Fibroblast of pulmonary artery (primary cell): ENCODE measurements around the gene CR1.
"Not testable (repeated sequence)": the region's sequence is repeated elsewhere in the genome, so short reads cannot be mapped to it uniquely, and the experiment has no call there.

Experiments used
- DNase-seq: peaks from one replicate; pipeline ENCODE4 v3.0.0-alpha.2; 2010; ENCODE audit warnings: low read depth
- H3K4me3 ChIP-seq: replicated peaks from 2 replicates; pipeline ENCODE4 v1.5.1; 2011; ENCODE audit warnings: low read depth, mild to moderate bottlenecking, control low read depth, low read length, moderate library complexity
- TF ChIP-seq, protein P1 (sequence below): IDR thresholded peaks from 2 replicates; pipeline ENCODE4 v1.5.1; 2011; ENCODE audit warnings: mild to moderate bottlenecking, control low read depth, low read length, inconsistent platforms; ENCODE audit errors: missing control alignments

CR1 gene

DNA sequence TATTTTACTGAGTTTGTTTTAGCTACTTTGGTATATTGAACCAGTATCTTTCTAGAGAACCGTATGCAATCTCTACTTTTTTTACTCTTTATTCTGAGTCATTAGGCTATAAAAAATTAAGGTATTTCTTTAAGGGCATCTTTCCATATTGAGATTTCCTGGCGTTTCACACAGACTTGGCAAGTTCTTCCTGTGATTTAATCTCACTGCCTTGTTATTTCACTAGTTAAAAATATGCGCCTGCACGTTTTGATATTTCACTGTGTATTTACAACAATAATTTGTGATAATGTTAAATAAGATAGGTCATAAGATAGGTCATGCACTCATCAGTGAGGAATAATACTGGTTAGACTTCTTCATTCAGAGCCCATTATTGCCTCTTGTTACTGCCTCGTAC lies 132.8 kb downstream of the CR1 start:
- no peak overlapping the region for H3K4me3 ChIP-seq
- DNase-seq: peak; percentile 4
- TF ChIP-seq, protein P1, sequence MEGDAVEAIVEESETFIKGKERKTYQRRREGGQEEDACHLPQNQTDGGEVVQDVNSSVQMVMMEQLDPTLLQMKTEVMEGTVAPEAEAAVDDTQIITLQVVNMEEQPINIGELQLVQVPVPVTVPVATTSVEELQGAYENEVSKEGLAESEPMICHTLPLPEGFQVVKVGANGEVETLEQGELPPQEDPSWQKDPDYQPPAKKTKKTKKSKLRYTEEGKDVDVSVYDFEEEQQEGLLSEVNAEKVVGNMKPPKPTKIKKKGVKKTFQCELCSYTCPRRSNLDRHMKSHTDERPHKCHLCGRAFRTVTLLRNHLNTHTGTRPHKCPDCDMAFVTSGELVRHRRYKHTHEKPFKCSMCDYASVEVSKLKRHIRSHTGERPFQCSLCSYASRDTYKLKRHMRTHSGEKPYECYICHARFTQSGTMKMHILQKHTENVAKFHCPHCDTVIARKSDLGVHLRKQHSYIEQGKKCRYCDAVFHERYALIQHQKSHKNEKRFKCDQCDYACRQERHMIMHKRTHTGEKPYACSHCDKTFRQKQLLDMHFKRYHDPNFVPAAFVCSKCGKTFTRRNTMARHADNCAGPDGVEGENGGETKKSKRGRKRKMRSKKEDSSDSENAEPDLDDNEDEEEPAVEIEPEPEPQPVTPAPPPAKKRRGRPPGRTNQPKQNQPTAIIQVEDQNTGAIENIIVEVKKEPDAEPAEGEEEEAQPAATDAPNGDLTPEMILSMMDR: no peak

DNA sequence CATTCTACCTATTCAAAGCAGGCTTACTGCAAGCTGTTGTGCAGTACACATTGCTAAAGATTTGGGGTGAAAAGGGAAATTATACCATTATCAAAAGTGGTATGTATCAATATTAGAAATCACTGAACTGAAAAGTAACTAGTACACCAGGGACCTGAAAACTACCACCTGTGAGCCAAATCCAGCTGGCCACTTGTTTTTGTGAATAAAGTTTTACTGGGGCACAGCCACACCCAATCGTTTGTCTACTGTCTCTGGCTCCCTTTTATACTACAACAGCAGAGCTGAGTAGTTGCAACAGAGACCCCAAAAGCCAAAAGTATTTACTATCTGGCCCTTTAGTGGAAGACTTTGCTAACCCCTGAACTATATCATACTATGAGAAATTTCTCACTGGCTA lies 135.2 kb downstream of the CR1 start:
- DNase-seq: no peak
- TF ChIP-seq, protein P1: no peak
- H3K4me3 ChIP-seq: no peak overlapping the region

DNA sequence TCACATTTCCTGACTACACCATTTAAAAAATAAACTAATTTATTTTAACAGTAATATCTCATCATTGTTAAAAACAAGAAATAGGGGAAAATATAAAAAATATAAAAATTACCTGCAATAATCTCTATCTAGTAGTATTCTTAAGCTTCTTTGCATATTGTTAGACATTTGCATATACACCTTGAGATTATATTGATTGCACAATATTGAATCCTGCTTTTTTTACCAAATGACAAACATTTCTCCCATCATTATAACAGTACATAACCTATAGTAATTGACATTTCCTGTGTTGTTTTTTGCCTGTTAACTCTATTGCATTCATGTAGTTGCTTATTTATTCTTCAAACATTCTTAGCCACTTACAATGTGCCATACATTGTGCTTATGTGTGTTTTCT lies 137.3 kb downstream of the CR1 start:
- TF ChIP-seq, protein P1: no peak
- no peak for DNase-seq
- H3K4me3 ChIP-seq: no peak overlapping the region

DNA sequence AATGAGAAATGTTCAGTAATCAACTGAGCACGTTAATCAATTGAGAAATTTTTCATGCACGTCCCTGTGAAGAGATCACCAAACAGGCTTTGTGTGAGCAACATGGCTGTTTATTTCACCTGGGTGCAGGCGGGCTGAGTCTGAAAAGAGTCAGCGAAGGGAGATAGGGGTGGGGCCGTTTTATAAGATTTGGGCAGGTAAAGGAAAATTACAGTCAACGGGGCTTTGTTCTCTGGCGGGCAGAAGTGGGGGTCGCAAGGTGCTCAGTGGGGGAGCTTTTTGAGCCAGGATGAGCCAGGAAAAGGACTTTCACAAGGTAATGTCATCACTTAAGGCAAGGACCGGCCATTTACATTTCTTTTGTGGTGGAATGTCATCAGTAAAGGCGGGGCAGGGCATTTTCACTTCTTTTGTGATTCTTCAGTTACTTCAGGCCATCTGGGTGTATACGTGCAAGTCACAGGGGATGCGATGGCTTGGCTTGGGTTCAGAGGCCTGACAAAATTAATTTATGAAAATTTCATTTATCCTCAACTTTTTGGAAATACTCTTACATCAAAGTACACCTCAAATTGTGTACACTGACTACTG lies 137.8 kb downstream of the CR1 start:
- not testable (repeated sequence) for H3K4me3 ChIP-seq, DNase-seq

DNA sequence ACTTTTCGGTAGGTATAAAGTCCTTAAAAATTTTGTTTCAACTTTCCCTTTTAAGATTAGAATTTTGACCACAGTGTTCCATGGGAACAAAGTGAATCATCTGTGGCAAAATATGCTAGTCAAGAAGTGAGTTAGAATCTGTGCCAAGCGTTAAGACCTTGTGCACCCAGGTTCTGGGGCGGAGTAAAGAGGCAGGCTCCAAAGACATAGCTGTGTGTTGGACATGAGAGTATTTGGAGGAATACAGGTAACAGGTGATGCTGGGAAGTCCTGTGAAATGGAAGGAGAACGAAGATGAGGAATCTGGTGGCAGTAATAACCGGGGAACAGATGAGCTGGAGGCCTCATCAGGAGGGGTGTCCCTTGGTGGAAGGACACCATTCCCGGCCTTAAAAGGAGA lies 138.3 kb downstream of the CR1 start:
- not testable (repeated sequence) for H3K4me3 ChIP-seq, DNase-seq

DNA sequence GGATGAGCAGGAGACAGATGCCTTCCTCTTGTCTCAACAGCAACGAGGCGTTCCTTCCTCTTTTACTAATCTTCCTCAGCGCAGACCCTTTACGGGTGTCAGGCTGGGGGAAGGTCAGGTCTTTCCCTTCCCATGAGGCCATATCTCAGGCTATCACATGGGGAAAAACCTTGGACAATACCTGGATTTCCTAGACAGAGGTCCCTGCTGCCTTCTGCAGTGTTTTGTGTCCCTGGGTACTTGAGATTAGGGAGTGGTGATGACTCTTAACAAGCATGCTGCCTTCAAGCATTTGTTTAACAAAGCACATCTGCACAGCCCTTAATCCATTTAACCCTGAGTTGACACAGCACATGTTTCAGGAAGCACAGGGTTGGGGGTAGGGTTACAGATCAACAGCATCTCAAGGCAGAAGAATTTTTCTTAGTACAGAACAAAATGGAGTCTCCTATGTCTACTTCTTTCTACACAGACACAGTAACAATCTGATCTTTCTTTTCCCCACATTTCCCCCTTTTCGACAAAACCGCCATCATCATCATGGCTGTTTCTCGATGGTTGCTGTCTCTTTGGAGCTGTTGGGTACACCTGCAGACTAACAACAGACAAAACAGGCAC lies 139.7 kb downstream of the CR1 start:
- DNase-seq, H3K4me3 ChIP-seq: not testable (repeated sequence)

DNA sequence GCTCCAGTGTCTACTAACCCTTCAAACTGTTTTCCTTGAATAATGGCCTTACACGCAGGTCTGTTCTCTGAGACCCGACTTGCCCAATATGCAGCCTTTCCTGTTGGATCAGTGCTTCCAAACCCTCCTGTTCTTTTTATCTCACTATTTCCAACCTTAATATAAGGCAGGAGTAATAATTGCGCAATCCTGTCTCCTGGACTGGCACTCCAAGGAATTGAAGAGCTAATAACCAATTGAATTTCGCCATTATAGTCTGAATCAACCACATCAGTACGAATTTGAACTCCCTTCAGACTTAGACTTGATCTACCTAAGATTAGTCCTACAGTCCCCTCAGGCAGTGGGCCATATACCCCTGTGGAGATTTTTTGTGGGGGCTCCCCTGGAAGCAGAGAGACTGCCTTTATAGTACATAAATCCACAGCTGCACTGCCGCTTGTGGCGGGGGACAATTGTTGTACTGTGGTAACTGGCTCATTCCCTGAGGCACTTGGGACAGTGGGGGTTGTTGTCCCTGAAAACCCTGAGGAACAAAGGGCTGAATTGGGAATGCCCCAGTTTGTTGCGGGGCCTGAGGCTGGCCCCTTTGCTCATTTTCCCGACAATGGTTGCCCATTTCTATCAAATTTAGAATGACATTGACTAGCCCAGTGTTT lies 142.7 kb downstream of the CR1 start:
- DNase-seq, H3K4me3 ChIP-seq: not testable (repeated sequence)

DNA sequence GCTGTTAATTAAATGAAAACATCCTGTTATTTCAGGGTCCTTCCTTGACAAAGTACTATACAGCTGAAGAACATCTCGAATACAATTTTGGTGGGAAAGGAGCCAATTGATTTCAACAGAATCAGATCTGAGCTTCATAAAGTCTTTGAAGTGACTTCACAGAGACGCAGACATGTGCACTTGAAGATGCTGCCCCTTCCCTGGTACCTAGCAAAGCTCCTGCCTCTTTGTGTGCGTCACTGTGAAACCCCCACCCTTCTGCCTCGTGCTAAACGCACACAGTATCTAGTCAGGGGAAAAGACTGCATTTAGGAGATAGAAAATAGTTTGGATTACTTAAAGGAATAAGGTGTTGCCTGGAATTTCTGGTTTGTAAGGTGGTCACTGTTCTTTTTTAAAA lies 143.4 kb downstream of the CR1 start:
- not testable (repeated sequence) for H3K4me3 ChIP-seq, DNase-seq

DNA sequence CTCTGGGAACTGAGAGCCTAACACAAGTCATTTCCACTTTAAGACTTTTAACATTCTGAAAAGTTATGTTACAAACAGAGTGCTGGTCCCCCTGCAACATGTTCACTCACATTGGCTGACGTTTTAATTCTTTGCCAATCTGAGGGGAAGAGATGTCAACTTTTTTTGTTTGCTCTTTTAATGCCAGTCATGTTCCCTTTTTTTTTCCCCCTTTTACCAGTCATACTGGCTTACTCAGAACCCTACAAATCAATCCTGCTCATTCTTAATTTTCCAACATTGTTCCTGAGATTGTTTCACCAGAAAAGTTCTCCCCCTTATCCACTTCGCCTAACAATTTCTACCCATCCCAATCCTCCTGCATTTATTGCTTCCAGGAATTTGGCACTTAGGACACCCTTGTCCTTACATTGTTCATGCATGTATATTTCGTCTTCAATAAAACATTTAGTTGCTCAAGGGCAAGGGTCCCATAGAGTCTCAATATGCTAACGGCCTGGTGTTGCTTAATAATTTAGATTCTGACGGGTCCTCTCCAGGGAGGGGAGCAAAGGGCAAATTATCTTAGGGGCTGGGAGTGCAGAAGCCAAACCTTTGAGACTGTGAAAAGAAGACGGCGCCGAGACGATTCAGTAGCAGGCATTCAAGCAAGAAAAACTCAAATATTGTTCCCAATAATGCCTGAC lies 148.4 kb downstream of the CR1 start:
- TF ChIP-seq, protein P1: no peak
- H3K4me3 ChIP-seq: peak overlapping the region; percentile 65
- DNase-seq: no peak
